KMS-11 (cell line): ENCODE measurements around the gene FANCI.
A peak's percentile ranks its signal among the peaks of the same experiment; 100 is the strongest.

ENCODE experiments used
- H2AFZ ChIP-seq: fragments of 200-600 bp; sonication (generic); 2 replicates; pipeline ENCODE4 v1.6.1; 2016; ENCODE audit warnings: antibody characterized with exemption, mixed run types, low read depth
- H3K27ac ChIP-seq: fragments of 200-600 bp; sonication (generic); 2 replicates; pipeline ENCODE4 v1.6.1; 2016; ENCODE audit warnings: mild to moderate bottlenecking, mixed run types
- H3K27me3 ChIP-seq: fragments of 200-600 bp; sonication (generic); 2 replicates; pipeline ENCODE4 v1.6.1; 2017; ENCODE audit warnings: mild to moderate bottlenecking, low read depth, mixed run types, moderate library complexity; ENCODE audit not compliant: insufficient read depth
- H3K36me3 ChIP-seq: fragments of 200-600 bp; sonication (generic); 2 replicates; pipeline ENCODE4 v1.6.1; 2017; ENCODE audit warnings: mild to moderate bottlenecking, mixed run types; ENCODE audit not compliant: insufficient read depth
- H3K4me1 ChIP-seq: fragments of 200-600 bp; sonication (generic); 2 replicates; pipeline ENCODE4 v1.6.1; 2016; ENCODE audit warnings: mild to moderate bottlenecking, low read depth, mixed run types; ENCODE audit not compliant: poor library complexity, severe bottlenecking
- H3K4me2 ChIP-seq: fragments of 200-600 bp; sonication (generic); 2 replicates; pipeline ENCODE4 v1.7.0; 2016; ENCODE audit warnings: mild to moderate bottlenecking, mixed run types
- H3K4me3 ChIP-seq: fragments of 200-600 bp; sonication (generic); IDR thresholded peaks from 2 replicates; pipeline ENCODE4 v1.6.1; 2017; ENCODE audit warnings: low read depth, low read length, mixed read lengths; ENCODE audit not compliant: insufficient read depth
- H3K79me2 ChIP-seq: fragments of 200-600 bp; sonication (generic); 2 replicates; pipeline ENCODE4 v1.6.1; 2016; ENCODE audit warnings: low read depth, mixed run types; ENCODE audit not compliant: insufficient read depth
- H3K9ac ChIP-seq: fragments of 200-600 bp; sonication (generic); 2 replicates; pipeline ENCODE4 v1.6.1; 2016; ENCODE audit warnings: mild to moderate bottlenecking, mixed run types
- H4K20me1 ChIP-seq: fragments of 200-600 bp; sonication (generic); 2 replicates; pipeline ENCODE4 v1.6.1; 2016; ENCODE audit warnings: mild to moderate bottlenecking, mixed run types; ENCODE audit not compliant: insufficient read depth
- TF ChIP-seq, protein P1 (sequence below): fragments of 200-600 bp; sonication (generic); conservative IDR thresholded peaks from 2 replicates; pipeline ENCODE4 v1.6.1; 2017; ENCODE audit warnings: low read depth, mild to moderate bottlenecking, antibody characterized with exemption, low read length, moderate library complexity, mixed read lengths

Gene FANCI

GRCh38 chr15:89342840-89343239 is 99.1 kb downstream of the FANCI start:
- H3K9ac ChIP-seq = no peak overlapping the region
- H3K79me2 ChIP-seq = no peaks in the 10 kb centered on the region
- H2AFZ ChIP-seq = no peak overlapping the region
- no peak overlapping the region for H3K4me3 ChIP-seq
- no peaks in the 10 kb centered on the region for H3K36me3 ChIP-seq
- H3K4me1 ChIP-seq = no peaks in the 10 kb centered on the region
- TF ChIP-seq, protein P1, sequence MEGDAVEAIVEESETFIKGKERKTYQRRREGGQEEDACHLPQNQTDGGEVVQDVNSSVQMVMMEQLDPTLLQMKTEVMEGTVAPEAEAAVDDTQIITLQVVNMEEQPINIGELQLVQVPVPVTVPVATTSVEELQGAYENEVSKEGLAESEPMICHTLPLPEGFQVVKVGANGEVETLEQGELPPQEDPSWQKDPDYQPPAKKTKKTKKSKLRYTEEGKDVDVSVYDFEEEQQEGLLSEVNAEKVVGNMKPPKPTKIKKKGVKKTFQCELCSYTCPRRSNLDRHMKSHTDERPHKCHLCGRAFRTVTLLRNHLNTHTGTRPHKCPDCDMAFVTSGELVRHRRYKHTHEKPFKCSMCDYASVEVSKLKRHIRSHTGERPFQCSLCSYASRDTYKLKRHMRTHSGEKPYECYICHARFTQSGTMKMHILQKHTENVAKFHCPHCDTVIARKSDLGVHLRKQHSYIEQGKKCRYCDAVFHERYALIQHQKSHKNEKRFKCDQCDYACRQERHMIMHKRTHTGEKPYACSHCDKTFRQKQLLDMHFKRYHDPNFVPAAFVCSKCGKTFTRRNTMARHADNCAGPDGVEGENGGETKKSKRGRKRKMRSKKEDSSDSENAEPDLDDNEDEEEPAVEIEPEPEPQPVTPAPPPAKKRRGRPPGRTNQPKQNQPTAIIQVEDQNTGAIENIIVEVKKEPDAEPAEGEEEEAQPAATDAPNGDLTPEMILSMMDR = no peak
- H3K27ac ChIP-seq = no peak overlapping the region
- 0 out of 2 replicates have a peak, but pooled peaks cover 3% of the 10 kb centered on the region for H3K27me3 ChIP-seq
- H3K4me2 ChIP-seq = no peak overlapping the region
- no peaks in the 10 kb centered on the region for H4K20me1 ChIP-seq

GRCh38 chr15:89345248-89345647 is 101.5 kb downstream of the FANCI start:
- no peak overlapping the region for H3K4me3 ChIP-seq
- H2AFZ ChIP-seq = no peak overlapping the region
- no peak overlapping the region for H3K4me2 ChIP-seq
- H3K4me1 ChIP-seq = peaks cover 15% of the 10 kb centered on the region
- H3K79me2 ChIP-seq = no peaks in the 10 kb centered on the region
- H3K27me3 ChIP-seq = no peaks in the 10 kb centered on the region
- H3K27ac ChIP-seq = no peak overlapping the region
- H3K36me3 ChIP-seq = no peaks in the 10 kb centered on the region
- TF ChIP-seq, protein P1 = no peak
- no peaks in the 10 kb centered on the region for H4K20me1 ChIP-seq
- no peak overlapping the region for H3K9ac ChIP-seq

DNA sequence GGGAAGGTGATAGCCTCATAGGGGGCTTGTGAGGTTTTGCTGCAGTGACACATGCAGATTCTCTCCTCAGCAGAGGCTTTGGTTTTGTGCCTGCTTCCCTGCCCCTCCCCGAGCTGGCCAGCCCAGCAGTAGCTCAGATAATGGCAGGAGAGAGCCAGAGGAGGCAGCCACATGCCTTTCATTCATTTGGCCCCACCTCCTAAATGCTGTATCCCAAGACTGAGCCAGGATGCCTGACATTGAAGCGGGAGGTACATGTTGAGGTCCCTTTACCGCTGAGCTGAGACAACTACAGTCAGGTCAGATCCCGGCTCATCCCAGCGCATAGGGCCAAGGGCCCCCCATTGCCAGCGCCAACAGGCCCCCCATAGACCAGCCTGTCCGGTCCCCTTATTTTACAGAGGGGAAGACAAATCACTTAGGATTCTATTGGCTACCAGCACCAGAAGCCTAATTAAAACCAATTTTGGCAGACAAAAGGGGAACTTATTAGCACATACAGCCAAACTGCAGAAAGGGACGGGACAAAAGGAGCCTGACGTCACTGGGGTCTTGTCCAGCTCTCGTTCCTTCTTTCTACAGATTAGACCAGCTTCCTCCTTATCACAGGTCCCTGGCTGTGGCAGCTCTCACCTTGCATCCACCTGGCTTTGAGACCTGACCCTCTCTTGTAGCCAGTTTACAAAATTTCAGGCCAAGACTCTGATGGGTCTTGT is 102.9 kb downstream of the FANCI start:
- Histone ChIP-seq H3K4me3 (no peak overlapping the region), H3K4me2 (no peak overlapping the region), H2AFZ (no peak overlapping the region), H3K36me3 (no peaks in the 10 kb centered on the region), H3K27me3 (no peaks in the 10 kb centered on the region), H3K79me2 (no peaks in the 10 kb centered on the region), H3K4me1 (peaks cover 15% of the 10 kb centered on the region), H3K9ac (no peak overlapping the region), H3K27ac (no peak overlapping the region), H4K20me1 (no peaks in the 10 kb centered on the region)
- TF ChIP-seq, protein P1 = no peak

DNA sequence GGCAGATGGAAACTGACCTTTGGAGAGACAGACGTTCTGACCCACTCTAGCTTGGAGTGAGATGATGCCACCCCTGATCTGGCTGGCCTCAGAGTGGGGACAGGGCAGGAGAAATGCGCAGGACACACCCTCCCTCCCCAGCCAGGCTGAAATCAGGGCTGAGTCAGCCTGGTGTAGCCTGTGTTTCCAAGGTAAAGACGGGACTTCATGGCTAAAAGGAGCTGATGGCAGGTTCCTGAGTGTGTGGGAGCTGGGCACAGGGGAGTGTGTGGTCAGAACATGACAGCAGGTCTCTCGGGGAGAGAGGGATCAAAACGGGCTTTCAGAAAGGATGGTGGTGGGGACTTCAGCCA is 105.4 kb downstream of the FANCI start:
- H3K79me2 ChIP-seq = no peaks in the 10 kb centered on the region
- H3K4me1 ChIP-seq = peaks cover 15% of the 10 kb centered on the region
- no peaks in the 10 kb centered on the region; the same call in 1 of the 2 replicates for H3K27me3 ChIP-seq
- peak overlapping the region; percentile 20; the same call in 1 of the 2 replicates for H3K9ac ChIP-seq
- H4K20me1 ChIP-seq = no peaks in the 10 kb centered on the region
- TF ChIP-seq, protein P1 = no peak
- peak overlapping the region; percentile 57; the same call in 1 of the 2 replicates for H3K4me2 ChIP-seq
- H2AFZ ChIP-seq = peak overlapping the region; percentile 53
- H3K27ac ChIP-seq = peak overlapping the region; percentile 14; the same call in 1 of the 2 replicates
- no peaks in the 10 kb centered on the region for H3K36me3 ChIP-seq
- H3K4me3 ChIP-seq = no peak overlapping the region
